Subcutaneous adipose tissue (tissue), 4 donors: ENCODE measurements around the gene OGFR. TPM values are rescaled to one million over a fixed set of nuclear protein-coding genes. Genes with fewer than 3 reads are reported as not detected.

Experiments used
- total RNA-seq, 4 donors: library from RNA; depleted of rRNA; stranded (reverse); fragments of >200 nt; gene quantifications; one replicate each; pipeline ENCODE4 v1.1.0, GENCODE V29; 2016
- TF ChIP-seq, protein P1 (sequence below): fragments of 450-650 bp; IDR thresholded peaks from one replicate; pipeline ENCODE4 v1.5.1; 2016; ENCODE audit warnings: low read depth, mild to moderate bottlenecking, control low read depth, antibody characterized with exemption, moderate library complexity

The OGFR gene
- total RNA-seq, 4 donors from 2014 or later, result 17.4 to 67.1 (median 44.4) TPM

DNA sequence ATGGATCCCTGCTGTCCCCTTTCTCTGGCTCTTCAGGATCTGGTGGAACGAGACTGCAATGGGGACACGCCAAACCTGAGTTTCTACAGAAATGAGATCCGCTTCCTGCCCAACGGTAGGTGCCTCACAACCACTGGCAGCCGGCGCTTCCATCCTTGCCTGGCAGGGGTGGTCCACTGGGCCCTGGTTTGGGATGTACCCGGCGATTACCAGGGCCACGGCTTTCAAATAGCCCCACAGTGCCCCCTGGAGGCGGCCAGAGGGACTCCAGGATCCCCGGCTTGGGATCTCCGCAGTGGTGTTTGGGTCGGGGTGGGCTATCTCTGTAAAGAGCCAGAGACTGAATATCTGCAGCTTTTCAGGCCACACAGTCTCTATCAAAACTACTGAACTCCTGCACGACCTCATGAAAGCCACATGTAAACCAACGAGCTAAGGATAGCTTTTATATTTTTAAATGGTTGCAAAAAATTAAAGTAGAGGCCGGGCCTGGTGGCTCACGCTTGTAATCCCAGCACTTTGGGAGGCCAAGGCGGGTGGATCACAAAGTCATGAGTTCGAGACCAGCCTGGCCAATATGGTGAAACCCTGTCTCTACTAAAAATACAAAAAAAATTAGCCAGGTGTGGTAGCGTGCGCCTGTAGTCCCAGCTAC, 3.7 kb downstream of the OGFR start:
- TF ChIP-seq, protein P1, sequence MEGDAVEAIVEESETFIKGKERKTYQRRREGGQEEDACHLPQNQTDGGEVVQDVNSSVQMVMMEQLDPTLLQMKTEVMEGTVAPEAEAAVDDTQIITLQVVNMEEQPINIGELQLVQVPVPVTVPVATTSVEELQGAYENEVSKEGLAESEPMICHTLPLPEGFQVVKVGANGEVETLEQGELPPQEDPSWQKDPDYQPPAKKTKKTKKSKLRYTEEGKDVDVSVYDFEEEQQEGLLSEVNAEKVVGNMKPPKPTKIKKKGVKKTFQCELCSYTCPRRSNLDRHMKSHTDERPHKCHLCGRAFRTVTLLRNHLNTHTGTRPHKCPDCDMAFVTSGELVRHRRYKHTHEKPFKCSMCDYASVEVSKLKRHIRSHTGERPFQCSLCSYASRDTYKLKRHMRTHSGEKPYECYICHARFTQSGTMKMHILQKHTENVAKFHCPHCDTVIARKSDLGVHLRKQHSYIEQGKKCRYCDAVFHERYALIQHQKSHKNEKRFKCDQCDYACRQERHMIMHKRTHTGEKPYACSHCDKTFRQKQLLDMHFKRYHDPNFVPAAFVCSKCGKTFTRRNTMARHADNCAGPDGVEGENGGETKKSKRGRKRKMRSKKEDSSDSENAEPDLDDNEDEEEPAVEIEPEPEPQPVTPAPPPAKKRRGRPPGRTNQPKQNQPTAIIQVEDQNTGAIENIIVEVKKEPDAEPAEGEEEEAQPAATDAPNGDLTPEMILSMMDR, result no peak

DNA sequence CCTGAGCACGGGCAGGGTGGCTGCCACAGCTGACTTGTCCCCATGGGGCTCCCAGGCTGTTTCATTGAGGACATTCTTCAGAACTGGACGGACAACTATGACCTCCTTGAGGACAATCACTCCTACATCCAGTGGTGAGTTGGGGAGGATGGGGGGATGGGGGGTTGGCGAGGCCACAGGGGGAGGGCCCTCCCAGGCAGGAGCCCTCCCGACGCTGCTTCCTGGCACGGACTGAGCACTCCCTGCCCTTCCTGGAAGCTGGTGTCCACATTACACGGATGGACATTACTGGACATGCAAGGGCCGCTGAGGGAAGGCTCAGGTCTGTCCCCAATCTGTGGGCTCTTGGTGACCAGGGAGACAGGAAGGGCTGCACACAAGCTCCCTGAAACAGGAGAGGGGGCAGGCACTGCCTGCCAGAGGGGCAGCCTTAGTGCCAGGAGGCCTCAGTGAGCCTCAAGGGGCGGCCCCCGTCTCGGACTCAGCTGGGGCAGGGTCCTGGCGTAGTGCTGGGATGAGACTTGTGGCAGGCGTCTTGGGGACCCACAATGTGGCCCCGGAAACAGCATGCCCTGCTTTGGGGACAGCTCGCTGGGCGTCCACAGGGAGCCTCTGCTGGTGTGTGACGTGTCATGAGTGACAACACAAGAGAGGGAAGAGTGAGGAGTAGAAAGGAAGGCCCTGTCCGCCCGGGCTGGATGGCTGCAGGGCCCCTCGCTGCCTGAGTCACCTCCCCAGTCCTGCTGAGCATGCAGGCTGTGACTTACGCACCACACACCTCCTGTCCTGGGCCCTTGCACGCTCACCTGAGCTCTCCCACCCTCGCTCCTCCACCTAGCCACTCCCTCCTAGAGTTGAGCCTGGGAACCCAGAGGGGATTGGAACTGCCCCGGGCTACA, 5.1 kb downstream of the OGFR start:
- TF ChIP-seq, protein P1, result no peak

DNA sequence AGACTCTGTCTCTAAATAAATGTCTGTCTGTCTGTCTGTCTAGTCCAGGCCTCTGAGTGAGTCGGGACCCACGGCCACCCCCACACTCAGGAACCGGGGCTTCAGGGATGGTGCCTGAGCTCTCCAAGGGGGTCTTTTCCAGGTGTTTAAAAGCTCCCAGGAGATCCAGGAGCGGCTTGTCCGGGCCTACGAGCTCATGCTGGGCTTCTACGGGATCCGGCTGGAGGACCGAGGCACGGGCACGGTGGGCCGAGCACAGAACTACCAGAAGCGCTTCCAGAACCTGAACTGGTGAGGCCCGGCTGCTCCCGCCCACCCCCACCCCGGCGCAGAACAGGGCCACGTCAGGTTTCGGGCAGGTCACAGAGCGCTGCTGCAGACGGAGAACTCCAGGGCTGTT, 6.7 kb downstream of the OGFR start:
- TF ChIP-seq, protein P1, result no peak

DNA sequence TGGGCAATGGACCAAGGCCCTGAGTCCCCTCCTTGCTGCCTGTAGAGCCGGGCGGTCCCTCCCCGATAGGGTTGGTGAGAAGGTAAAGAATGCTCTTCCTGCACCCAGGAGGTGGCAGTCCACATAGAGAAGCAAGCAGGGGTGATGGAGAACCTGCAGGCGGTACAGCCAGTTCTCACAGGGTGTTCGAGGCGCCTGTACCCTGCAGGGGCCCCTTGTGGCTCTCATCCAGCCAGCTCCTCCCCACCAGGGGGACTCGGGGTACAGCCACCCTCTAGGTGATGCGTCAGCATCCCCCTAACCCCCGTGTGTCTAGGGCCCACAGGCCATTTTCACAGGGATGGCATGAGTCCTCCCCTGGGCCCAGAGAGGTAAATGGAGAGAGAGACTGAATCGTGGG, 7.1 kb downstream of the OGFR start:
- TF ChIP-seq, protein P1, result no peak

DNA sequence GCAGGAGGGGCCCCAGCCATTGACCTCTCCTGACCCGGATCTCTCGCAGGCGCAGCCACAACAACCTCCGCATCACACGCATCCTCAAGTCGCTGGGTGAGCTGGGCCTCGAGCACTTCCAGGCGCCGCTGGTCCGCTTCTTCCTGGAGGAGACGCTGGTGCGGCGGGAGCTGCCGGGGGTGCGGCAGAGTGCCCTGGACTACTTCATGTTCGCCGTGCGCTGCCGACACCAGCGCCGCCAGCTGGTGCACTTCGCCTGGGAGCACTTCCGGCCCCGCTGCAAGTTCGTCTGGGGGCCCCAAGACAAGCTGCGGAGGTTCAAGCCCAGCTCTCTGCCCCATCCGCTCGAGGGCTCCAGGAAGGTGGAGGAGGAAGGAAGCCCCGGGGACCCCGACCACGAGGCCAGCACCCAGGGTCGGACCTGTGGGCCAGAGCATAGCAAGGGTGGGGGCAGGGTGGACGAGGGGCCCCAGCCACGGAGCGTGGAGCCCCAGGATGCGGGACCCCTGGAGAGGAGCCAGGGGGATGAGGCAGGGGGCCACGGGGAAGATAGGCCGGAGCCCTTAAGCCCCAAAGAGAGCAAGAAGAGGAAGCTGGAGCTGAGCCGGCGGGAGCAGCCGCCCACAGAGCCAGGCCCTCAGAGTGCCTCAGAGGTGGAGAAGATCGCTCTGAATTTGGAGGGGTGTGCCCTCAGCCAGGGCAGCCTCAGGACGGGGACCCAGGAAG, 7.7 kb downstream of the OGFR start:
- TF ChIP-seq, protein P1, result no peak

DNA sequence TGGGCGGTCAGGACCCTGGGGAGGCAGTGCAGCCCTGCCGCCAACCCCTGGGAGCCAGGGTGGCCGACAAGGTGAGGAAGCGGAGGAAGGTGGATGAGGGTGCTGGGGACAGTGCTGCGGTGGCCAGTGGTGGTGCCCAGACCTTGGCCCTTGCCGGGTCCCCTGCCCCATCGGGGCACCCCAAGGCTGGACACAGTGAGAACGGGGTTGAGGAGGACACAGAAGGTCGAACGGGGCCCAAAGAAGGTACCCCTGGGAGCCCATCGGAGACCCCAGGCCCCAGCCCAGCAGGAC, 8.2 kb downstream of the OGFR start:
- TF ChIP-seq, protein P1, result no peak

DNA sequence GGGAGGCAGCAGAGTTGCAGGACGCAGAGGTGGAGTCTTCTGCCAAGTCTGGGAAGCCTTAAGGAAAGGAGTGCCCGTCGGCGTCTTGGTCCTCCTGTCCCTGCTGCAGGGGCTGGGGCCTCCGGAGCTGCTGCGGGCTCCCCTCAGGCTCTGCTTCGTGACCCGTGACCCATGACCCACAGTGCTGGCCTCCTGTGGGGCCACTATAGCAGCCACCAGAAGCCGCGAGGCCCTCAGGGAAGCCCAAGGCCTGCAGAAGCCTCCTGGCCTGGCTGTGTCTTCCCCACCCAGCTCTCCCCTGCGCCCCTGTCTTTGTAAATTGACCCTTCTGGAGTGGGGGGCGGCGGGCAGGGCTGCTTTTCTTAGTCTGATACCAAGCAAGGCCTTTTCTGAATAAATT, 9.0 kb downstream of the OGFR start:
- TF ChIP-seq, protein P1, result no peak
